ENCODE measurements around the gene UBN2. TPM values are rescaled to one million over a fixed set of nuclear protein-coding genes. Genes with fewer than 3 reads are reported as not detected.

Gene UBN2
- total RNA-seq, 4 donors from 2014 or later, result 5.3 to 12.8 (median 9.0) TPM

- Histone ChIP-seq H3K27me3 (no peaks in the 10 kb centered on the region), H3K4me3 (no peak overlapping the region), H3K4me1 (no peaks in the 10 kb centered on the region), H3K36me3 (peaks cover 0 to 93% (median 19%) of the 10 kb centered on the region in 3 donors), H3K9me3 (no peaks in the 10 kb centered on the region), H3K27ac (no peak overlapping the region)
- 86 to 88% methylated on average over 6 of the region's 6 CpGs for WGBS, 2 donors
- no peak for TF ChIP-seq CTCF (IDR thresholded peaks at IDR 0.05)
- TF ChIP-seq POLR2A (IDR thresholded peaks at IDR 0.05), result no peak
- DNase-seq, result no peak
- intact Hi-C loops (cut with DNase I), result no loop called here
These were observed 28.1 kb downstream of the UBN2 start for GRCh38 chr7:139259142-139259541.

- no peaks in the 10 kb centered on the region for H3K4me1 ChIP-seq
- no peaks in the 10 kb centered on the region for H3K27me3 ChIP-seq
- no peak for TF ChIP-seq CTCF (IDR thresholded peaks at IDR 0.05)
- no peak for TF ChIP-seq POLR2A (IDR thresholded peaks at IDR 0.05)
- WGBS, 2 donors, result 87 to 92% methylated on average over 3 of the region's 3 CpGs
- intact Hi-C loops (cut with DNase I), result no loop called here
- H3K9me3 ChIP-seq, result no peaks in the 10 kb centered on the region
- DNase-seq, result no peak
- no peak overlapping the region for H3K4me3 ChIP-seq
- peaks cover 3 to 100% (median 19%) of the 10 kb centered on the region in 3 donors for H3K36me3 ChIP-seq
- H3K27ac ChIP-seq, result no peak overlapping the region
These were observed 33.2 kb downstream of the UBN2 start for GRCh38 chr7:139264220-139264619.

- Histone ChIP-seq H3K4me3 (no peak overlapping the region), H3K27me3 (no peaks in the 10 kb centered on the region), H3K36me3 (peaks cover 3 to 100% (median 16%) of the 10 kb centered on the region in 3 donors), H3K27ac (no peak overlapping the region), H3K4me1 (no peaks in the 10 kb centered on the region), H3K9me3 (no peaks in the 10 kb centered on the region)
- 88 to 92% methylated on average over 2 of the region's 2 CpGs for WGBS, 2 donors
- intact Hi-C loops (cut with DNase I), result no loop called here
- TF ChIP-seq CTCF (IDR thresholded peaks at IDR 0.05), result no peak
- no peak for DNase-seq
These were observed 34.6 kb downstream of the UBN2 start for GRCh38 chr7:139265673-139266072.

GRCh38 chr7:139271718-139272628 lies 40.9 kb downstream of the UBN2 start:
- peaks cover 8 to 100% (median 9%) of the 10 kb centered on the region in 3 donors for H3K36me3 ChIP-seq
- no peak for DNase-seq
- intact Hi-C loops (cut with DNase I), result no loop called here
- TF ChIP-seq CTCF (IDR thresholded peaks at IDR 0.05), result no peak
- no peak for TF ChIP-seq POLR2A (IDR thresholded peaks at IDR 0.05)
- H3K4me3 ChIP-seq, result no peak overlapping the region
- H3K9me3 ChIP-seq, result no peaks in the 10 kb centered on the region
- peak overlapping the region in 2 of 4 donors; percentile 2 to 41 for H3K27ac ChIP-seq
- no peaks in the 10 kb centered on the region for H3K27me3 ChIP-seq
- WGBS, 2 donors, result 46 to 63% methylated on average over 17 of the region's 17 CpGs
- H3K4me1 ChIP-seq, result no peaks in the 10 kb centered on the region

GRCh38 chr7:139284252-139284896 lies 53.3 kb downstream of the UBN2 start:
- TF ChIP-seq CTCF (IDR thresholded peaks at IDR 0.05) (peak in 1 of 6 experiments; percentile 11), POLR2A (IDR thresholded peaks at IDR 0.05) (no peak)
- H3K27ac ChIP-seq, result no peak overlapping the region
- no peak for DNase-seq
- peaks cover 0 to 81% (median 14%) of the 10 kb centered on the region in 3 donors for H3K36me3 ChIP-seq
- intact Hi-C loops (cut with DNase I), result no loop called here
- H3K4me3 ChIP-seq, result no peak overlapping the region
- 90 to 93% methylated on average over 5 of the region's 5 CpGs for WGBS, 2 donors
- no peaks in the 10 kb centered on the region for H3K27me3 ChIP-seq
- no peaks in the 10 kb centered on the region for H3K4me1 ChIP-seq
- H3K9me3 ChIP-seq, result no peaks in the 10 kb centered on the region

All from esophagus squamous epithelium (tissue), 5 donors.